IMR-90 (cell line): ENCODE measurements around the gene PDCD2L. TPM values are rescaled to one million over a fixed set of nuclear protein-coding genes. Genes with fewer than 3 reads are reported as not detected.

ENCODE experiments used
- ATAC-seq: fragments of 200-7000 bp; cut with Tn5 transposase; 2 replicates; pipeline ENCODE4 v1.9.1; 2020; ENCODE audit warnings: low read depth, mild to moderate bottlenecking, moderate library complexity
- BruUV-seq: library from RNA; stranded (reverse); fragments of 400-500 nt; replicated peaks from 2 replicates; lab custom pipeline; 2021; lab: Mats Ljungman, UMichigan
- CTCF ChIA-PET: fragments of 300-600 bp; formaldehyde crosslinking; extraction: SDS; loops from one replicate; lab custom pipeline; 2021; ENCODE audit warnings: antibody characterized with exemption; lab: Yijun Ruan, JAX
- POLR2A ChIA-PET: fragments of 300-600 bp; sonication (Branson Sonifier 250); formaldehyde crosslinking; loops from one replicate; lab custom pipeline; 2022; ENCODE audit warnings: antibody characterized with exemption; ENCODE audit not compliant: unreplicated experiment; lab: Charles Lee
- DNase-seq: peaks from one replicate; pipeline ENCODE4 v3.0.0; 2013
- H2AFZ ChIP-seq: replicated peaks from 2 replicates; pipeline ENCODE3; 2013; ENCODE audit warnings: low read length, mild to moderate bottlenecking; ENCODE audit not compliant: poor library complexity
- H2AK5ac ChIP-seq: 2 replicates; pipeline ENCODE4 v1.6.1; 2013; ENCODE audit warnings: low read depth, low read length, inconsistent platforms
- H2AK9ac ChIP-seq: replicated peaks from 2 replicates; pipeline ENCODE3; 2013; ENCODE audit warnings: mild to moderate bottlenecking, low read depth, low read length, moderate library complexity; ENCODE audit not compliant: poor library complexity
- H2BK120ac ChIP-seq: 2 replicates; pipeline ENCODE4 v1.6.1; 2013; ENCODE audit warnings: low read depth, low read length, inconsistent platforms
- H2BK15ac ChIP-seq: 3 replicates; pipeline ENCODE4 v1.6.1; 2013; ENCODE audit warnings: low read depth, low read length, inconsistent platforms
- H2BK20ac ChIP-seq: 2 replicates; pipeline ENCODE4 v1.6.1; 2013; ENCODE audit warnings: low read depth, mild to moderate bottlenecking, inconsistent platforms, low read length, moderate library complexity
- H2BK5ac ChIP-seq: 2 replicates; pipeline ENCODE4 v1.6.1; 2013; ENCODE audit warnings: mild to moderate bottlenecking, low read depth, low read length, inconsistent platforms; ENCODE audit not compliant: poor library complexity, severe bottlenecking
- H3K14ac ChIP-seq: replicated peaks from 2 replicates; pipeline ENCODE4 v1.6.1; 2013; ENCODE audit warnings: low read depth, low read length, inconsistent platforms
- H3K18ac ChIP-seq: 2 replicates; pipeline ENCODE4 v1.6.1; 2013; ENCODE audit warnings: low read depth, low read length, control low read depth
- H3K23ac ChIP-seq: 2 replicates; pipeline ENCODE4 v1.6.1; 2013; ENCODE audit warnings: low read depth, low read length, inconsistent platforms
- H3K27ac ChIP-seq: 2 replicates; pipeline ENCODE4 v1.5.1; 2013; ENCODE audit warnings: mild to moderate bottlenecking, control low read depth, low read length; ENCODE audit not compliant: insufficient read depth
- H3K27me3 ChIP-seq: 2 replicates; pipeline ENCODE4 v1.6.1; 2013; ENCODE audit warnings: low read length; ENCODE audit not compliant: control insufficient read depth, insufficient read depth
- H3K36me3 ChIP-seq: 2 replicates; pipeline ENCODE4 v1.6.1; 2013; ENCODE audit warnings: low read length, mixed read lengths; ENCODE audit not compliant: control insufficient read depth, insufficient read depth
- H3K4ac ChIP-seq: 2 replicates; pipeline ENCODE4 v1.6.1; 2013; ENCODE audit warnings: low read depth, low read length, inconsistent platforms
- H3K4me1 ChIP-seq: 2 replicates; pipeline ENCODE4 v1.6.1; 2013; ENCODE audit warnings: low read length, mixed read lengths; ENCODE audit not compliant: control insufficient read depth, insufficient read depth
- H3K4me2 ChIP-seq: 2 replicates; pipeline ENCODE4 v1.6.1; 2013; ENCODE audit warnings: low read depth, mild to moderate bottlenecking, control low read depth, low read length, moderate library complexity
- H3K4me3 ChIP-seq: 2 replicates; pipeline ENCODE4 v1.5.1; 2013; ENCODE audit warnings: low read depth, mild to moderate bottlenecking, control low read depth, low read length, moderate library complexity; ENCODE audit not compliant: insufficient read depth
- H3K56ac ChIP-seq: 2 replicates; pipeline ENCODE4 v1.6.1; 2013; ENCODE audit warnings: low read length, inconsistent platforms; ENCODE audit not compliant: insufficient read depth; ENCODE audit errors: extremely low read depth
- H3K79me1 ChIP-seq, 2 experiments: 2 replicates each; pipeline ENCODE4 v1.6.1; 2013; ENCODE audit warnings: low read length in 2 of 2, inconsistent platforms in 1 of 2, low read depth in 1 of 2
- H3K9ac ChIP-seq: 2 replicates; pipeline ENCODE4 v1.6.1; 2013; ENCODE audit warnings: low read depth, low read length, control low read depth
- H3K9me1 ChIP-seq: 2 replicates; pipeline ENCODE4 v1.6.1; 2013; ENCODE audit warnings: low read length, inconsistent platforms; ENCODE audit not compliant: insufficient read depth
- H3K9me3 ChIP-seq: 2 replicates; pipeline ENCODE4 v1.6.1; 2013; ENCODE audit warnings: low read length; ENCODE audit not compliant: control insufficient read depth, insufficient read depth
- H4K20me1 ChIP-seq: 2 replicates; pipeline ENCODE4 v1.6.1; 2013; ENCODE audit warnings: low read length, inconsistent platforms; ENCODE audit not compliant: insufficient read depth
- H4K5ac ChIP-seq: 2 replicates; pipeline ENCODE4 v1.6.1; 2013; ENCODE audit warnings: mild to moderate bottlenecking, low read depth, low read length, control low read depth
- H4K8ac ChIP-seq, 2 experiments: 2 replicates each; pipeline ENCODE4 v1.6.1; 2013; ENCODE audit warnings: low read depth in 2 of 2, low read length in 2 of 2, control low read depth in 1 of 2, inconsistent platforms in 1 of 2
- H4K91ac ChIP-seq: 2 replicates; pipeline ENCODE4 v1.6.1; 2013; ENCODE audit warnings: low read depth, low read length, inconsistent platforms; ENCODE audit not compliant: insufficient read depth
- FOS ChIP-seq: fragments of 150-350 bp; IDR thresholded peaks from 2 replicates; pipeline ENCODE4 v1.6.1; 2016; ENCODE audit warnings: low read depth, low read length
- MXI1 ChIP-seq: IDR thresholded peaks from 2 replicates; pipeline ENCODE4 v1.6.1; 2012; ENCODE audit warnings: low read depth, mild to moderate bottlenecking, low read length, moderate library complexity, borderline replicate concordance
- RAD21 ChIP-seq: IDR thresholded peaks from 2 replicates; pipeline ENCODE4 v1.6.1; 2012; ENCODE audit warnings: low read length, improper control_type of control experiment
- RCOR1 ChIP-seq: IDR thresholded peaks from 2 replicates; pipeline ENCODE4 v1.6.1; 2012; ENCODE audit warnings: mild to moderate bottlenecking, low read length, improper control_type of control experiment; ENCODE audit not compliant: insufficient replicate concordance
- SMC3 ChIP-seq: fragments of 150-350 bp; IDR thresholded peaks from 2 replicates; pipeline ENCODE4 v1.6.1; 2016; ENCODE audit warnings: low read depth, mild to moderate bottlenecking, antibody characterized with exemption, low read length, moderate library complexity
- WGBS, 2 experiments: methylation state at CpG; one replicate each; pipeline versions ENCODE4 v1.1.5 to v1.1.7; 2013; ENCODE audit warnings: missing lambda C conversion rate in 2 of 2; ENCODE audit not compliant: insufficient read length in 1 of 2; ENCODE audit errors: extremely low coverage in 2 of 2; 5-methylcytosine and 5-hydroxymethylcytosine counted together
- dilution Hi-C: fragments of 300-500 bp; cut with HindIII; formaldehyde crosslinking; loops from one replicate; pipeline ENCODE4 v1.14.3; 2018; ENCODE audit warnings: low sequenced_read_pairs; ENCODE audit not compliant: unreplicated experiment
- in situ Hi-C: fragments of 300-500 bp; cut with MboI; formaldehyde crosslinking; loops from 3 replicates; pipeline ENCODE4 v1.14.3; 2019; ENCODE audit warnings: low sequenced_read_pairs, inconsistent platforms, mixed read lengths
- intact Hi-C: fragments of 100-400 bp; cut with micrococcal nuclease; formaldehyde crosslinking; loops from 2 replicates; pipeline ENCODE4 v1.10.0; 2022
- polyA plus RNA-seq, 3 experiments: library from polyadenylated mRNA; depleted of rRNA; stranded (reverse); fragments of >200 nt; gene quantifications; 2 replicates each; pipeline ENCODE4 v1.2.3, GENCODE V29; 2012; ENCODE audit warnings: low replicate concordance in 1 of 3
- total RNA-seq: library from RNA; depleted of rRNA; stranded (reverse); fragments of >200 nt; gene quantifications from 2 replicates; pipeline ENCODE4 v1.2.3, GENCODE V29; 2012

PDCD2L gene
- total and polyA plus RNA-seq, 2 of the 4 experiments (the other 2 are of a cell fraction) = 10.6 to 13.0 TPM

GRCh38 chr19:34362679-34363069 lies 41.5 kb upstream of the PDCD2L start:
- Histone ChIP-seq H2BK5ac (no peak overlapping the region), H3K23ac (no peak overlapping the region), H3K4me1 (peaks cover 25% of the 10 kb centered on the region), H3K4ac (no peak overlapping the region), H4K91ac (no peak overlapping the region), H3K9ac (no peak overlapping the region), H3K36me3 (peaks cover 7% of the 10 kb centered on the region), H3K9me1 (peaks cover 34% of the 10 kb centered on the region), H3K56ac (no peak overlapping the region), H2BK120ac (no peak overlapping the region), H4K8ac (no peak overlapping the region), H3K14ac (no peak overlapping the region), H2AK9ac (no peak overlapping the region), H3K18ac (no peak overlapping the region), H3K27me3 (no peaks in the 10 kb centered on the region), H4K20me1 (peaks cover 19% of the 10 kb centered on the region), H2BK20ac (no peak overlapping the region), H2AFZ (no peak overlapping the region), H3K79me1 (peaks cover 15 to 34% of the 10 kb centered on the region in 2 experiments), H2AK5ac (no peak overlapping the region), H2BK15ac (no peak overlapping the region), H3K9me3 (no peaks in the 10 kb centered on the region), H3K4me3 (no peak overlapping the region), H3K4me2 (no peak overlapping the region), H4K5ac (no peak overlapping the region), H3K27ac (no peak overlapping the region)
- no TSS peak for BruUV-seq
- POLR2A ChIA-PET = no interaction called here
- TF ChIP-seq FOS (no peak), RAD21 (no peak), SMC3 (no peak), RCOR1 (no peak), MXI1 (no peak)
- in situ Hi-C loops = no loop called here
- WGBS, 2 experiments = no CpG with 5 or more reads among the region's 3 CpGs
- intact Hi-C loops = no loop called here
- ATAC-seq (no peak), DNase-seq (no peak)
- dilution Hi-C loops = no loop called here
- CTCF ChIA-PET = interaction anchor here (0.6 kb wide), 1 partner anchor 14 kb away, joined by 4 read pairs; no protein-coding TSS in a partner anchor
